Glutamatergic neuron (in vitro differentiated cells): ENCODE results near the gene TNFSF11. TPM values are rescaled to one million over a fixed set of nuclear protein-coding genes. Genes with fewer than 3 reads are reported as not detected.

Experiments used
- DNase-seq: peaks from one replicate; pipeline ENCODE4 v3.0.0; 2022
- H3K27ac Mint-ChIP-seq: one replicate; pipeline ENCODE4 v1.8.0; 2020; ENCODE audit warnings: mild to moderate bottlenecking, mixed read lengths, inconsistent platforms; ENCODE audit not compliant: unreplicated experiment
- H3K27me3 Mint-ChIP-seq: one replicate; pipeline ENCODE4 v1.8.0; 2020; ENCODE audit warnings: mild to moderate bottlenecking, moderate library complexity, mixed read lengths, inconsistent platforms; ENCODE audit not compliant: unreplicated experiment
- H3K36me3 Mint-ChIP-seq: one replicate; pipeline ENCODE4 v1.8.0; 2020; ENCODE audit warnings: mild to moderate bottlenecking, mixed read lengths, inconsistent platforms; ENCODE audit not compliant: unreplicated experiment
- H3K4me1 Mint-ChIP-seq: one replicate; pipeline ENCODE4 v1.8.0; 2020; ENCODE audit warnings: mild to moderate bottlenecking, low read depth, mixed read lengths, inconsistent platforms; ENCODE audit not compliant: unreplicated experiment
- H3K4me3 Mint-ChIP-seq: one replicate; pipeline ENCODE4 v1.8.0; 2020; ENCODE audit warnings: mild to moderate bottlenecking, mixed read lengths, inconsistent platforms; ENCODE audit not compliant: unreplicated experiment
- H3K9me3 Mint-ChIP-seq: one replicate; pipeline ENCODE4 v1.8.0; 2020; ENCODE audit warnings: mild to moderate bottlenecking, moderate library complexity, mixed read lengths, inconsistent platforms; ENCODE audit not compliant: unreplicated experiment
- CTCF ChIP-seq: fragments of 200-600 bp; sonication (generic); IDR thresholded peaks from one replicate; pipeline ENCODE4 v1.5.0; 2021; ENCODE audit not compliant: partially characterized antibody, unreplicated experiment
- total RNA-seq: library from RNA; stranded (reverse); fragmentation: NEBNext Ultra II Directional; extraction: Animal tissue kit (Norgen Biotek cat#: 25700); gene quantifications from one replicate; pipeline ENCODE4 v1.2.1, GENCODE V29; 2021; ENCODE audit not compliant: unreplicated experiment

Gene TNFSF11
- total RNA-seq, 1 donor from 2014 or later, result not detected

DNA sequence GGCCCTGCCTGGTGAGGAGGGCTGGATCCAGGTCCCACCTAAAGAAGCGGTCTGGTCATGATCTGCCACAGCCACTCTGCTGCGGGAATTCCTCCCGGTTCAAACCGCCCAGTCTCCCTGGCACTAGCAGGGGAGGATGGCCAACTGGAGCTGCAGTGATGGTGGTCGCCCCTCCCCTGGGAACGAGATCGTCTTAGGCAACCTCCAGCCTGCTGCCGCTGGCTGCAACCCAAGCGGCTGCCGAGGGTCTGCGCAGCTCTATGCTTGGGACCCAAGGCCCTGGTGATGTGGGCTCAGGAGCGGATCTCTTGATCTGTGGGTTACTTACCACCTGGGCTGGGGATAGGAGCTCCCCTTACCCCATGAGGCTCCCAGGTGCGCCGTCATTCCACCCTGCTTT lies 69.1 kb downstream of the TNFSF11 start:
- peaks cover 9% of the 10 kb centered on the region for H3K9me3 Mint-ChIP-seq
- no peak for TF ChIP-seq CTCF
- no peaks in the 10 kb centered on the region for H3K27me3 Mint-ChIP-seq
- H3K4me1 Mint-ChIP-seq, result no peaks in the 10 kb centered on the region
- no peak overlapping the region for H3K4me3 Mint-ChIP-seq
- H3K27ac Mint-ChIP-seq, result no peak overlapping the region
- DNase-seq, result no peak
- H3K36me3 Mint-ChIP-seq, result no peaks in the 10 kb centered on the region

- Mint-ChIP-seq H3K4me3 (no peak overlapping the region), H3K9me3 (peaks cover 9% of the 10 kb centered on the region), H3K36me3 (no peaks in the 10 kb centered on the region), H3K4me1 (no peaks in the 10 kb centered on the region), H3K27me3 (no peaks in the 10 kb centered on the region), H3K27ac (no peak overlapping the region)
- no peak for DNase-seq
- no peak for TF ChIP-seq CTCF
Observed at GRCh38 chr13:42644841-42645240, 70.9 kb downstream of the TNFSF11 start.

DNA sequence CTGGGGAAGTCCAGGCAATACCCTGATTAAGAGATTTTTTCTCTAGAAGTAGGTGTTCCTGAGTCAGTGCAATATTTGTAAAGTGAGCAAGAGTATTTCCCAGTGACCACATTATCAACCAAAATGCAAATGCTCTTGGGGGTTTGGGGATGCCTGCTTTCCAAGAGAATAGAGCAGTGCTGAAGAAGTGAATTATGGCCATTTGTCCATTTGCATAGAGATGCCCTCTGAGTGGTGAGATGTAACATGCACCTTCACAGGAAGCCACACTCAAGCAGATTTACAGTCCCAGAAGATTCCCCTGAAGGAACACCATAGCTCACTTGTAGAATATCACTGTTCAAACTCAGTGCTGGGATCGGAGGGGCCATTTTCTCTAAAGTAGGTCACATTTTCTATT lies 71.8 kb downstream of the TNFSF11 start:
- H3K27me3 Mint-ChIP-seq, result no peaks in the 10 kb centered on the region

GRCh38 chr13:42649141-42649540 lies 75.2 kb downstream of the TNFSF11 start:
- Mint-ChIP-seq H3K9me3 (no peaks in the 10 kb centered on the region), H3K27me3 (no peaks in the 10 kb centered on the region), H3K4me3 (no peak overlapping the region), H3K27ac (no peak overlapping the region), H3K4me1 (peaks cover 2% of the 10 kb centered on the region), H3K36me3 (no peaks in the 10 kb centered on the region)
- no peak for DNase-seq
- TF ChIP-seq CTCF, result no peak

More for the DNA sequence above, 71.8 kb downstream of the TNFSF11 start:
- no peak overlapping the region for H3K4me3 Mint-ChIP-seq
- H3K36me3 Mint-ChIP-seq, result no peaks in the 10 kb centered on the region
- H3K4me1 Mint-ChIP-seq, result no peaks in the 10 kb centered on the region
- peaks cover 8% of the 10 kb centered on the region for H3K9me3 Mint-ChIP-seq
- DNase-seq, result no peak
- no peak overlapping the region for H3K27ac Mint-ChIP-seq
- TF ChIP-seq CTCF, result no peak

- Mint-ChIP-seq H3K4me3 (no peak overlapping the region), H3K27me3 (no peaks in the 10 kb centered on the region), H3K4me1 (peaks cover 2% of the 10 kb centered on the region), H3K9me3 (no peaks in the 10 kb centered on the region), H3K36me3 (no peaks in the 10 kb centered on the region), H3K27ac (no peak overlapping the region)
- no peak for DNase-seq
- TF ChIP-seq CTCF, result no peak
Observed at GRCh38 chr13:42649831-42650230, 75.9 kb downstream of the TNFSF11 start.
